D721Med (cell line): ENCODE measurements around the gene FBXW4.

ENCODE experiments used
- DNase-seq: peaks from one replicate; pipeline ENCODE4 v3.0.0; 2011; ENCODE audit warnings: low spot score; ENCODE audit not compliant: insufficient read length
- FAIRE-seq: peaks from 2 replicates; lab custom pipeline; 2011; peaks lifted over from hg19 to GRCh38; lab: Jason Lieb, UNC
- CTCF ChIP-seq: IDR thresholded peaks from 2 replicates; pipeline ENCODE4 v1.5.1; 2012; ENCODE audit warnings: mild to moderate bottlenecking, control low read depth; ENCODE audit not compliant: insufficient read depth; ENCODE audit errors: missing control alignments

Gene FBXW4

GRCh38 chr10:101579516-101579870, 115.5 kb downstream of the FBXW4 start:
- FAIRE-seq (no peak), DNase-seq (no peak)
- no peak for TF ChIP-seq CTCF

GRCh38 chr10:101578803-101579515, 116.0 kb downstream of the FBXW4 start:
- FAIRE-seq, result no peak
- TF ChIP-seq CTCF, result no peak
- no peak for DNase-seq

- DNase-seq, result no peak
- TF ChIP-seq CTCF, result no peak
- FAIRE-seq, result no peak
Measured at GRCh38 chr10:101578192-101578591, 116.8 kb downstream of the FBXW4 start.

- no peak for FAIRE-seq
- TF ChIP-seq CTCF, result no peak
- no peak for DNase-seq
Measured at GRCh38 chr10:101577121-101577871, 117.7 kb downstream of the FBXW4 start.

GRCh38 chr10:101576211-101576863, 118.6 kb downstream of the FBXW4 start:
- peak; percentile 73 for DNase-seq
- no peak for FAIRE-seq
- no peak for TF ChIP-seq CTCF

GRCh38 chr10:101575580-101576210, 119.3 kb downstream of the FBXW4 start:
- DNase-seq, result no peak
- no peak for FAIRE-seq
- TF ChIP-seq CTCF, result no peak
